Stimulated activated CD8-positive, alpha-beta memory T cell treated with anti-CD3 and anti-CD28 coated beads, Interleukin-12 subunit alpha, Interleukin-12 subunit beta, amount 100 ng/mL, for 1 hour (primary cell): ENCODE data around the gene LCN9.
"Not testable (repeated sequence)": the region's sequence is repeated elsewhere in the genome, so short reads cannot be mapped to it uniquely, and the experiment has no call there.

ENCODE experiments used
- DNase-seq: peaks from one replicate; pipeline ENCODE4 v3.0.0-alpha.2; 2020; ENCODE audit warnings: low read depth

Gene LCN9

GRCh38 chr9:135662758-135663450, at the start of gene LCN9:
Gene LCN9, plus strand, starts transcription at chr9:135663309. Its CDS starts 13 bp downstream, at chr9:135663322.
- no peak for DNase-seq

GRCh38 chr9:135613946-135614805, 48.9 kb upstream of the LCN9 start:
- DNase-seq, result no peak

- DNase-seq, result no peak
These were observed 48.1 kb upstream of the LCN9 start for GRCh38 chr9:135614821-135615665.

- DNase-seq, result no peak
These were observed 47.2 kb upstream of the LCN9 start for GRCh38 chr9:135615666-135616618.

GRCh38 chr9:135616619-135617537, 46.2 kb upstream of the LCN9 start:
- DNase-seq, result no peak

GRCh38 chr9:135617538-135617900, 45.6 kb upstream of the LCN9 start:
- DNase-seq, result no peak

GRCh38 chr9:135617991-135618411, 45.1 kb upstream of the LCN9 start:
- no peak for DNase-seq

GRCh38 chr9:135618866-135619598, 44.1 kb upstream of the LCN9 start:
- no peak for DNase-seq

GRCh38 chr9:135619599-135619886, 43.6 kb upstream of the LCN9 start:
- no peak for DNase-seq

- DNase-seq, result no peak
These were observed 42.6 kb upstream of the LCN9 start for GRCh38 chr9:135620558-135620957.

- no peak for DNase-seq
These were observed 40.6 kb upstream of the LCN9 start for GRCh38 chr9:135622415-135623020.

- DNase-seq, result no peak
These were observed 38.8 kb upstream of the LCN9 start for GRCh38 chr9:135624282-135624681.

GRCh38 chr9:135632841-135633240, 30.3 kb upstream of the LCN9 start:
- no peak for DNase-seq

- not testable (repeated sequence) for DNase-seq
These were observed 26.1 kb upstream of the LCN9 start for GRCh38 chr9:135636930-135637530.

- DNase-seq, result no peak
These were observed 23.9 kb upstream of the LCN9 start, which contains the start of gene GLT6D1 for GRCh38 chr9:135639196-135639595. Gene GLT6D1, minus strand, starts transcription at chr9:135639540. Its CDS starts 353 bp downstream, at chr9:135639187.

- no peak for DNase-seq
These were observed 22.1 kb upstream of the LCN9 start for GRCh38 chr9:135641047-135641446.

- DNase-seq, result no peak
These were observed 21.4 kb upstream of the LCN9 start for GRCh38 chr9:135641745-135642144.

- no peak for DNase-seq
These were observed 18.4 kb upstream of the LCN9 start for GRCh38 chr9:135644631-135645218.
